Common myeloid progenitor, CD34-positive (primary cell): ENCODE data around the gene SMARCD1.

Experiments
- CTCF ChIA-PET: fragments of 350-600 bp; sonication (Branson Sonifier 250); formaldehyde crosslinking; loops from one replicate; lab custom pipeline; 2021; ENCODE audit warnings: antibody characterized with exemption; lab: Charles Lee
- POLR2A ChIA-PET: fragments of 350-600 bp; sonication (Branson Sonifier 250); formaldehyde crosslinking; loops from one replicate; lab custom pipeline; 2021; ENCODE audit warnings: antibody characterized with exemption; lab: Charles Lee
- DNase-seq, 3 donors: peaks; one replicate each; pipeline versions ENCODE4 v3.0.0 to v3.0.0-alpha.2; 2013
- H3K27ac ChIP-seq, 2 experiments: 1 replicate in 1 of 2; 2 replicates in 1 of 2; pipeline ENCODE4 v1.7.0; 2013; ENCODE audit warnings: inconsistent platforms in 2 of 2, low read length in 2 of 2, mild to moderate bottlenecking in 2 of 2, low read depth in 1 of 2, moderate library complexity in 1 of 2; ENCODE audit not compliant: severe bottlenecking in 2 of 2, insufficient read depth in 1 of 2, poor library complexity in 1 of 2
- H3K27me3 ChIP-seq, 5 experiments: replicated peaks in 2 of 5; 1 replicate in 3 of 5; 2 replicates in 2 of 5; pipeline versions ENCODE4 v1.6.1 to v1.7.0; 2013; ENCODE audit warnings: low read length in 4 of 5, mild to moderate bottlenecking in 2 of 5, moderate library complexity in 2 of 5, inconsistent platforms in 1 of 5; ENCODE audit not compliant: insufficient read depth in 5 of 5, control insufficient read depth in 4 of 5
- H3K36me3 ChIP-seq, 4 experiments: 1 replicate in 2 of 4; 2 replicates in 2 of 4; pipeline versions ENCODE4 v1.6.1 to v1.7.0; 2013; ENCODE audit warnings: low read length in 3 of 4, control low read depth in 1 of 4, mild to moderate bottlenecking in 1 of 4; ENCODE audit not compliant: control insufficient read depth in 4 of 4, insufficient read depth in 4 of 4
- H3K4me1 ChIP-seq, 4 experiments: 1 replicate in 3 of 4; 2 replicates in 1 of 4; pipeline versions ENCODE4 v1.6.1 to v1.7.1; 2013; ENCODE audit warnings: low read length in 3 of 4, mild to moderate bottlenecking in 3 of 4, control low read depth in 1 of 4, inconsistent platforms in 1 of 4, moderate library complexity in 1 of 4; ENCODE audit not compliant: control insufficient read depth in 4 of 4, insufficient read depth in 4 of 4; ENCODE audit errors: control extremely low read depth in 1 of 4
- H3K4me3 ChIP-seq, 7 experiments: 1 replicate in 4 of 7; 2 replicates in 3 of 7; pipeline versions ENCODE4 v1.5.1 to v1.7.0; 2013; ENCODE audit warnings: mild to moderate bottlenecking in 7 of 7, low read length in 6 of 7, moderate library complexity in 6 of 7, inconsistent platforms in 2 of 7, low read depth in 2 of 7, control low read depth in 1 of 7; ENCODE audit not compliant: insufficient read depth in 4 of 7, control insufficient read depth in 1 of 7; ENCODE audit errors: extremely low read depth in 1 of 7
- H3K9me3 ChIP-seq, 5 experiments: 1 replicate in 4 of 5; 2 replicates in 1 of 5; pipeline versions ENCODE4 v1.6.1 to v1.7.1; 2013; ENCODE audit warnings: low read length in 4 of 5, mild to moderate bottlenecking in 2 of 5, inconsistent platforms in 1 of 5, low read depth in 1 of 5, moderate library complexity in 1 of 5; ENCODE audit not compliant: control insufficient read depth in 4 of 5, insufficient read depth in 2 of 5; ENCODE audit errors: control extremely low read depth in 1 of 5
- WGBS: methylation state at CpG from one replicate; pipeline ENCODE4 v1.1.5; 2013; ENCODE audit not compliant: insufficient coverage; 5-methylcytosine and 5-hydroxymethylcytosine counted together

SMARCD1 gene

GRCh38 chr12:50056639-50056976 is 28.5 kb upstream of the SMARCD1 start:
- POLR2A ChIA-PET, result interaction anchor here (0.7 kb wide), 1 partner anchor 242 kb away, joined by 3 read pairs; no protein-coding TSS in a partner anchor
- 0% methylated on average over 1 of the region's 3 CpGs for WGBS
- Histone ChIP-seq H3K27me3 (peaks cover 0 to 28% (median 25%) of the 10 kb centered on the region in 5 experiments), H3K36me3 (no peaks in the 10 kb centered on the region), H3K4me3 (peak overlapping the region in 3 of 7 experiments; percentile 46 to 77 (median 60)), H3K4me1 (peaks cover under 1 to 51% (median 40%) of the 10 kb centered on the region in 4 experiments), H3K9me3 (no peaks in the 10 kb centered on the region), H3K27ac (no peak overlapping the region)
- no peak for DNase-seq
- CTCF ChIA-PET, result interaction anchor here (0.6 to 5.7 kb wide), 18 partner anchors 9 to 192 kb away, joined by 3 to 163 read pairs (median 4); partner anchors contain the start of gene AQP2

GRCh38 chr12:50057000-50057841 is 27.9 kb upstream of the SMARCD1 start, which contains the start of gene ASIC1:
ASIC1 (plus strand) TSS chr12:50057596; CDS start chr12:50058767, 1,171 bp downstream.
- Histone ChIP-seq H3K27ac (no peak within 1 kb of the TSS), H3K4me1 (peaks cover 0 to 49% (median 39%) of the 10 kb centered on the region in 4 experiments), H3K36me3 (no peaks in the 10 kb centered on the region), H3K27me3 (peaks cover 0 to 29% (median 23%) of the 10 kb centered on the region in 5 experiments), H3K9me3 (no peaks in the 10 kb centered on the region), H3K4me3 (peak within 1 kb of the TSS; percentile 13 to 77 (median 60))
- CTCF ChIA-PET, result interaction anchor here (2.9 to 14.7 kb wide), 8 partner anchors 12 to 90 kb away, joined by 17 to 269 read pairs (median 44); no protein-coding TSS in a partner anchor
- under 1% methylated on average over 52 of the region's 88 CpGs for WGBS
- peak; percentile 54 to 77 (median 66) for DNase-seq
- POLR2A ChIA-PET, result no interaction called here

GRCh38 chr12:50057896-50058670 is 27.1 kb upstream of the SMARCD1 start:
- POLR2A ChIA-PET, result no interaction called here
- H3K27me3 ChIP-seq, result peaks cover 0 to 30% (median 19%) of the 10 kb centered on the region in 5 experiments

GRCh38 chr12:50058743-50059312 is 26.3 kb upstream of the SMARCD1 start:
- ChIA-PET POLR2A (no interaction called here), CTCF (interaction anchor here (0.5 to 14.7 kb wide), 11 partner anchors 9 to 190 kb away, joined by 3 to 269 read pairs (median 4); partner anchors contain the start of gene AQP6)
- DNase-seq, result no peak
- H3K36me3 ChIP-seq, result no peaks in the 10 kb centered on the region
- no peak overlapping the region for H3K27ac ChIP-seq
- peaks cover 0 to 43% (median 33%) of the 10 kb centered on the region in 4 experiments for H3K4me1 ChIP-seq
- H3K4me3 ChIP-seq, result no peak overlapping the region
- WGBS, result 93% methylated on average over 13 of the region's 15 CpGs
- H3K27me3 ChIP-seq, result peaks cover 0 to 34% (median 17%) of the 10 kb centered on the region in 5 experiments
- no peaks in the 10 kb centered on the region for H3K9me3 ChIP-seq

More at GRCh38 chr12:50057896-50058670, 27.1 kb upstream of the SMARCD1 start:
- no peak for DNase-seq
- CTCF ChIA-PET, result interaction anchor here (1.0 to 14.7 kb wide), 5 partner anchors 8 to 113 kb away, joined by 3 to 269 read pairs (median 37); no protein-coding TSS in a partner anchor
- no peak overlapping the region for H3K27ac ChIP-seq
- H3K36me3 ChIP-seq, result no peaks in the 10 kb centered on the region
- 31% methylated on average over 16 of the region's 30 CpGs for WGBS
- no peaks in the 10 kb centered on the region for H3K9me3 ChIP-seq
- peaks cover 0 to 49% (median 39%) of the 10 kb centered on the region in 4 experiments for H3K4me1 ChIP-seq
- peak overlapping the region; percentile 13 to 77 (median 60) for H3K4me3 ChIP-seq

- WGBS, result 66% methylated on average over 5 of the region's 12 CpGs
- POLR2A ChIA-PET, result no interaction called here
- CTCF ChIA-PET, result interaction anchor here (0.8 to 14.7 kb wide), 10 partner anchors 10 to 190 kb away, joined by 3 to 269 read pairs (median 4); partner anchors contain the start of gene AQP6
These were observed 25.6 kb upstream of the SMARCD1 start for GRCh38 chr12:50059440-50060119.

GRCh38 chr12:50060120-50060468 is 25.0 kb upstream of the SMARCD1 start:
- Histone ChIP-seq H3K4me1 (peaks cover 0 to 42% (median 31%) of the 10 kb centered on the region in 4 experiments), H3K9me3 (no peaks in the 10 kb centered on the region), H3K27ac (no peak overlapping the region), H3K27me3 (peaks cover 0 to 34% (median 19%) of the 10 kb centered on the region in 5 experiments), H3K4me3 (no peak overlapping the region), H3K36me3 (no peaks in the 10 kb centered on the region)
- ChIA-PET POLR2A (no interaction called here), CTCF (interaction anchor here (1.2 to 14.7 kb wide), 5 partner anchors 10 to 93 kb away, joined by 4 to 269 read pairs (median 37); partner anchors contain the start of gene AQP6)
- DNase-seq, result no peak
- 100% methylated on average over 1 of the region's 4 CpGs for WGBS

More at GRCh38 chr12:50059440-50060119, 25.6 kb upstream of the SMARCD1 start:
- Histone ChIP-seq H3K9me3 (no peaks in the 10 kb centered on the region), H3K4me1 (peaks cover 0 to 42% (median 31%) of the 10 kb centered on the region in 4 experiments), H3K27me3 (peaks cover 0 to 34% (median 17%) of the 10 kb centered on the region in 5 experiments), H3K27ac (no peak overlapping the region), H3K4me3 (no peak overlapping the region), H3K36me3 (no peaks in the 10 kb centered on the region)
- peak in 2 of 3 donors; percentile 85 to 90 for DNase-seq
